Body of pancreas (tissue), 4 donors: ENCODE results near the gene UBR3.

ENCODE experiments used
- CTCF ChIP-seq, 7 experiments: fragments of 450-650 bp in 4 of 7; fragments of 200-600 bp in 3 of 7; sonication (generic) in 3 of 7; IDR thresholded peaks; one replicate each; pipeline ENCODE4 v1.5.1; 2016 to 2019; ENCODE audit warnings: antibody characterized with exemption in 7 of 7
- POLR2A ChIP-seq, 3 donors: fragments of 450-650 bp; IDR thresholded peaks; one replicate each; pipeline ENCODE4 v1.6.1; 2016; ENCODE audit warnings: antibody characterized with exemption in 3 of 3, mild to moderate bottlenecking in 2 of 3

- TF ChIP-seq CTCF (IDR thresholded peaks at IDR 0.05) (no peak), POLR2A (IDR thresholded peaks at IDR 0.05) (no peak)
These were observed 248.9 kb downstream of the UBR3 start for GRCh38 chr2:170076189-170076588.
